ENCODE measurements around the gene INMT. TPM values are rescaled to one million over a fixed set of nuclear protein-coding genes. Genes with fewer than 3 reads are reported as not detected.

Gene INMT
- total and polyA plus RNA-seq, 2 of the 8 experiments (the other 6 are each of a cell fraction or from before 2014, with no cell fraction given) = 0.60 to 0.94 TPM

GRCh38 chr7:30805931-30806330 lies 54.0 kb downstream of the INMT start:
- no peak overlapping the region for H3K18ac ChIP-seq (ENCODE audit: extremely low read depth, low read length)
- H4K8ac ChIP-seq (ENCODE audit: extremely low read depth, insufficient read depth, low read length) = no peak overlapping the region

More at GRCh38 chr7:30805931-30806330, 54.0 kb downstream of the INMT start:
- FAIRE-seq (no peak), DNase-seq (ENCODE audit: low read depth in 1 of 2, low spot score in 2 of 2) (no peak)
- H3K56ac ChIP-seq (replicated peaks; ENCODE audit: insufficient read length, low read depth, low read length) = no peak overlapping the region
- no peaks in the 10 kb centered on the region for H3K4me1 ChIP-seq (replicated peaks in 1 of 4; ENCODE audit: control insufficient read depth in 3 of 4, insufficient read depth in 4 of 4, low read length in 3 of 4)
- no peaks in the 10 kb centered on the region for H3K27me3 ChIP-seq (replicated peaks in 1 of 4; ENCODE audit: control insufficient read depth in 3 of 4, extremely low read depth in 1 of 4, insufficient read depth in 3 of 4, low read length in 3 of 4)
- no peak overlapping the region for H3K4me3 ChIP-seq (ENCODE audit: extremely low read depth in 1 of 4, insufficient read depth in 2 of 4, low read depth in 3 of 4, low read length in 4 of 4)
- no peaks in the 10 kb centered on the region for H3K36me3 ChIP-seq (ENCODE audit: control insufficient read depth in 2 of 4, insufficient read depth in 4 of 4, low read length in 3 of 4)
- H3K23ac ChIP-seq (ENCODE audit: insufficient read length) = no peak overlapping the region
- ChIA-PET CTCF (ENCODE audit: partially characterized antibody) (interaction anchor here (0.7 to 4.1 kb wide), 7 partner anchors 10 to 171 kb away, joined by 3 to 19 read pairs (median 3); no protein-coding TSS in a partner anchor), POLR2A (ENCODE audit: partially characterized antibody) (interaction anchor here (0.6 kb wide), 1 partner anchor 72 kb away, joined by 3 read pairs; no protein-coding TSS in a partner anchor)
- H3K27ac ChIP-seq (ENCODE audit: low read depth, low read length) = no peak overlapping the region
- H2BK20ac ChIP-seq (ENCODE audit: low read length) = no peak overlapping the region
- no peak overlapping the region for H3K14ac ChIP-seq (ENCODE audit: insufficient read length)
- H3K23me2 ChIP-seq (ENCODE audit: low read depth, low read length) = peaks cover 4% of the 10 kb centered on the region; the same call in 1 of the 2 replicates
- H3K9me3 ChIP-seq (ENCODE audit: insufficient read depth in 2 of 2, low read depth in 1 of 2, low read length in 1 of 2) = peaks cover 0 to 3% of the 10 kb centered on the region in 2 experiments; a peak in 1 of 4 replicates
- H3K79me1 ChIP-seq (ENCODE audit: low read depth, low read length) = no peaks in the 10 kb centered on the region
- H2BK15ac ChIP-seq (ENCODE audit: low read length) = no peak overlapping the region
- TF ChIP-seq SP2 (IDR thresholded peaks at IDR 0.05; ENCODE audit: low read length) = no peak
- no peak for TF ChIP-seq SUZ12 (IDR thresholded peaks at IDR 0.05; ENCODE audit: low read length)
- TF ChIP-seq RNF2 (IDR thresholded peaks at IDR 0.05; ENCODE audit: borderline replicate concordance, low read depth, low read length, missing control alignments, poor library complexity, severe bottlenecking) = no peak
- no peak for TF ChIP-seq ATF2 (IDR thresholded peaks at IDR 0.05; ENCODE audit: low read length)
- TF ChIP-seq SIN3A (conservative IDR thresholded peaks at IDR 0.05 in 1 of 2, IDR thresholded peaks at IDR 0.05 in 1 of 2; ENCODE audit: low read depth in 1 of 2, low read length in 2 of 2) = no peak
- TF ChIP-seq TCF12 (IDR thresholded peaks at IDR 0.05; ENCODE audit: low read depth, low read length) = no peak
- no peak for TF ChIP-seq KDM5A (IDR thresholded peaks at IDR 0.05; ENCODE audit: low read length)
- no peak for TF ChIP-seq SRF (IDR thresholded peaks at IDR 0.05; ENCODE audit: low read depth, low read length)
- H3K4me2 ChIP-seq (ENCODE audit: insufficient read depth in 1 of 2, low read depth in 2 of 2, low read length in 2 of 2) = no peak overlapping the region
- H4K91ac ChIP-seq (replicated peaks; ENCODE audit: insufficient read length, low read length) = no peak overlapping the region
- H2AK5ac ChIP-seq (ENCODE audit: low read depth, low read length) = no peak overlapping the region
- H2BK12ac ChIP-seq (ENCODE audit: low read depth, low read length) = no peak overlapping the region
- H3K79me2 ChIP-seq (ENCODE audit: control insufficient read depth in 1 of 2, insufficient read depth in 2 of 2, low read length in 2 of 2) = no peaks in the 10 kb centered on the region
- no peak overlapping the region for H2AFZ ChIP-seq (ENCODE audit: low read length)
- no peak overlapping the region for H2BK5ac ChIP-seq (ENCODE audit: low read depth, low read length)
- WGBS, 2 experiments (ENCODE audit: extremely low coverage in 1 of 2, insufficient coverage in 1 of 2, insufficient read length in 1 of 2, insufficient replicate concordance in 2 of 2, low coverage in 1 of 2, low lambda C conversion rate in 2 of 2, missing lambda C conversion rate in 1 of 2) = 83% methylated on average over 6 of the region's 6 CpGs; no CpG with 5 or more reads in 1 of the 2 experiments
- H3K4ac ChIP-seq (replicated peaks; ENCODE audit: insufficient read length, low read depth, low read length) = no peak overlapping the region
- no peak overlapping the region for H4K5ac ChIP-seq (ENCODE audit: insufficient read length, low read depth, low read length)
- H4K20me1 ChIP-seq (replicated peaks in 1 of 2; ENCODE audit: control insufficient read depth in 1 of 2, insufficient read depth in 2 of 2, low read length in 2 of 2) = peaks cover 0 to 2% of the 10 kb centered on the region in 2 experiments
- no peak overlapping the region for H3K9ac ChIP-seq (replicated peaks in 1 of 4; ENCODE audit: extremely low read depth in 1 of 4, low read depth in 3 of 4, low read length in 3 of 4)
- no peak overlapping the region for H2BK120ac ChIP-seq (replicated peaks; ENCODE audit: low read depth, low read length)
